H9 (cell line): ENCODE results near the gene MRPL57. TPM values are rescaled to one million over a fixed set of nuclear protein-coding genes. Genes with fewer than 3 reads are reported as not detected.

Source experiments
- DNase-seq: peaks from one replicate; pipeline ENCODE4 v3.0.0-alpha.2; 2017
- H2AFZ ChIP-seq: one replicate; pipeline ENCODE4 v1.6.1; 2013; ENCODE audit warnings: mild to moderate bottlenecking, low read length, control low read depth, moderate library complexity
- H2AK5ac ChIP-seq: 2 replicates; pipeline ENCODE4 v1.6.1; 2013; ENCODE audit warnings: low read length, control low read depth, mixed read lengths; ENCODE audit not compliant: insufficient read length
- H2BK120ac ChIP-seq: one replicate; pipeline ENCODE4 v1.6.1; 2013; ENCODE audit warnings: low read depth, mild to moderate bottlenecking, low read length, control low read depth, inconsistent platforms; ENCODE audit not compliant: poor library complexity, severe bottlenecking
- H2BK12ac ChIP-seq: 2 replicates; pipeline ENCODE4 v1.6.1; 2013; ENCODE audit warnings: low read length, control low read depth, mixed read lengths, low read depth; ENCODE audit not compliant: insufficient read length
- H2BK15ac ChIP-seq: 2 replicates; pipeline ENCODE4 v1.6.1; 2013; ENCODE audit warnings: low read depth, low read length, control low read depth
- H2BK20ac ChIP-seq: one replicate; pipeline ENCODE4 v1.6.1; 2013; ENCODE audit warnings: low read depth, mild to moderate bottlenecking, low read length, control low read depth, inconsistent platforms; ENCODE audit not compliant: poor library complexity, severe bottlenecking
- H2BK5ac ChIP-seq: 2 replicates; pipeline ENCODE4 v1.6.1; 2013; ENCODE audit warnings: low read length, control low read depth, mixed read lengths; ENCODE audit not compliant: insufficient read length
- H3K14ac ChIP-seq: 2 replicates; pipeline ENCODE4 v1.6.1; 2013; ENCODE audit warnings: low read length, control low read depth; ENCODE audit not compliant: insufficient read depth
- H3K18ac ChIP-seq: 2 replicates; pipeline ENCODE4 v1.6.1; 2013; ENCODE audit warnings: low read depth, mild to moderate bottlenecking, mixed read lengths, low read length, control low read depth; ENCODE audit not compliant: insufficient read length
- H3K23ac ChIP-seq: 2 replicates; pipeline ENCODE4 v1.6.1; 2013; ENCODE audit warnings: low read length, control low read depth, mixed read lengths, low read depth; ENCODE audit not compliant: insufficient read length
- H3K23me2 ChIP-seq: 2 replicates; pipeline ENCODE4 v1.6.1; 2013; ENCODE audit warnings: low read depth, mild to moderate bottlenecking, mixed read lengths, low read length, control low read depth; ENCODE audit not compliant: insufficient read length, poor library complexity, severe bottlenecking
- H3K27ac ChIP-seq: 2 replicates; pipeline ENCODE4 v1.5.1; 2013; ENCODE audit warnings: low read length, control low read depth, mixed read lengths, low read depth; ENCODE audit not compliant: insufficient read length
- H3K27me3 ChIP-seq: 2 replicates; pipeline ENCODE4 v1.6.1; 2013; ENCODE audit warnings: low read length, control low read depth, inconsistent platforms; ENCODE audit not compliant: insufficient read depth
- H3K4ac ChIP-seq: 2 replicates; pipeline ENCODE4 v1.6.1; 2013; ENCODE audit warnings: low read depth, mild to moderate bottlenecking, control low read depth, inconsistent platforms, low read length, moderate library complexity
- H3K4me1 ChIP-seq: 2 replicates; pipeline ENCODE4 v1.6.1; 2013; ENCODE audit warnings: low read length, control low read depth, inconsistent platforms; ENCODE audit not compliant: insufficient read depth
- H3K4me2 ChIP-seq: 2 replicates; pipeline ENCODE4 v1.6.1; 2013; ENCODE audit warnings: low read length, control low read depth, mixed read lengths; ENCODE audit not compliant: insufficient read length, insufficient read depth
- H3K56ac ChIP-seq: 2 replicates; pipeline ENCODE4 v1.6.1; 2013; ENCODE audit warnings: low read depth, mild to moderate bottlenecking, mixed read lengths, low read length, control low read depth; ENCODE audit not compliant: insufficient read length
- H3K79me1 ChIP-seq: 2 replicates; pipeline ENCODE4 v1.6.1; 2013; ENCODE audit warnings: low read depth, mild to moderate bottlenecking, moderate library complexity, low read length, control low read depth, inconsistent platforms; ENCODE audit not compliant: insufficient read depth, poor library complexity, severe bottlenecking
- H3K79me2 ChIP-seq: 2 replicates; pipeline ENCODE4 v1.6.1; 2013; ENCODE audit warnings: low read length, control low read depth, inconsistent platforms; ENCODE audit not compliant: insufficient read depth
- H3K9ac ChIP-seq: 2 replicates; pipeline ENCODE4 v1.6.1; 2013; ENCODE audit warnings: low read length, control low read depth, mixed read lengths; ENCODE audit not compliant: insufficient read length; ENCODE audit errors: extremely low read depth
- H3K9me3 ChIP-seq: one replicate; pipeline ENCODE4 v1.6.1; 2013; ENCODE audit warnings: low read depth, low read length, inconsistent platforms; ENCODE audit not compliant: control insufficient read depth
- H3T11ph ChIP-seq: one replicate; pipeline ENCODE4 v1.6.1; 2013; ENCODE audit warnings: mild to moderate bottlenecking, low read length, control low read depth, inconsistent platforms
- H4K20me1 ChIP-seq: one replicate; pipeline ENCODE4 v1.6.1; 2013; ENCODE audit not compliant: control insufficient read depth, insufficient read length, insufficient read depth
- H4K5ac ChIP-seq: 2 replicates; pipeline ENCODE4 v1.6.1; 2013; ENCODE audit warnings: low read depth, mild to moderate bottlenecking, mixed read lengths, low read length, control low read depth; ENCODE audit not compliant: insufficient read length
- H4K8ac ChIP-seq: replicated peaks from 2 replicates; pipeline ENCODE4 v1.6.1; 2013; ENCODE audit warnings: low read length, control low read depth, mixed read lengths, low read depth; ENCODE audit not compliant: insufficient read length
- H4K91ac ChIP-seq: 2 replicates; pipeline ENCODE4 v1.6.1; 2013; ENCODE audit warnings: low read depth, mild to moderate bottlenecking, moderate library complexity, mixed read lengths, low read length, control low read depth; ENCODE audit not compliant: insufficient read length
- H3K27ac Mint-ChIP-seq, 3 experiments: 2 replicates in 2 of 3; 3 replicates in 1 of 3; pipeline ENCODE4 v1.8.0; 2020 to 2021; ENCODE audit warnings: mixed read lengths in 3 of 3, mild to moderate bottlenecking in 1 of 3, moderate library complexity in 1 of 3
- H3K27me3 Mint-ChIP-seq: 2 replicates; pipeline ENCODE4 v1.8.0; 2021; ENCODE audit warnings: low read depth, mild to moderate bottlenecking, moderate library complexity, mixed read lengths
- H3K36me3 Mint-ChIP-seq, 3 experiments: 2 replicates in 2 of 3; 3 replicates in 1 of 3; pipeline ENCODE4 v1.8.0; 2020 to 2021; ENCODE audit warnings: low read depth in 3 of 3, mixed read lengths in 3 of 3; ENCODE audit not compliant: insufficient read depth in 1 of 3
- H3K4me1 Mint-ChIP-seq, 2 experiments: 2 replicates each; pipeline ENCODE4 v1.8.0; 2020; ENCODE audit warnings: mixed read lengths in 2 of 2
- H3K4me3 Mint-ChIP-seq, 2 experiments: 2 replicates in 1 of 2; 3 replicates in 1 of 2; pipeline ENCODE4 v1.8.0; 2020 to 2021; ENCODE audit warnings: mild to moderate bottlenecking in 2 of 2, mixed read lengths in 2 of 2, moderate library complexity in 1 of 2
- H3K9me3 Mint-ChIP-seq, 2 experiments: 2 replicates in 1 of 2; 3 replicates in 1 of 2; pipeline ENCODE4 v1.8.0; 2020; ENCODE audit warnings: mild to moderate bottlenecking in 2 of 2, mixed read lengths in 2 of 2, moderate library complexity in 1 of 2
- CTCF ChIP-seq: fragments of 200-600 bp; sonication (generic); conservative IDR thresholded peaks from 3 replicates; pipeline ENCODE4 v1.8.0; 2021; ENCODE audit warnings: antibody characterized with exemption, mild to moderate bottlenecking
- WGBS: extraction: QIAGEN DNeasy Blood & Tissue Kit; methylation state at CpG from one replicate; pipeline ENCODE4 v1.1.7; 2013; ENCODE audit warnings: missing lambda C conversion rate, low lambda C conversion rate, mixed read lengths; ENCODE audit not compliant: insufficient read length; ENCODE audit errors: extremely low coverage; 5-methylcytosine and 5-hydroxymethylcytosine counted together
- total RNA-seq: library from RNA; stranded (reverse); gene quantifications from 2 replicates; pipeline ENCODE4 v1.2.1, GENCODE V29; 2021

The MRPL57 gene
- total RNA-seq, 1 experiment from 2014 or later = 33.2 TPM

GRCh38 chr13:21137696-21138095 is 38.8 kb upstream of the MRPL57 start:
- Histone ChIP-seq H3T11ph (no peak overlapping the region), H4K8ac (no peak overlapping the region), H2BK20ac (no peak overlapping the region), H3K79me1 (no peaks in the 10 kb centered on the region), H2BK15ac (no peak overlapping the region), H3K27ac (no peak overlapping the region), H2BK5ac (no peak overlapping the region), H3K18ac (no peak overlapping the region), H2AFZ (no peak overlapping the region), H3K14ac (no peak overlapping the region), H4K91ac (no peak overlapping the region), H3K23me2 (no peaks in the 10 kb centered on the region), H3K23ac (no peak overlapping the region), H3K27me3 (no peaks in the 10 kb centered on the region), H3K4me1 (no peaks in the 10 kb centered on the region; the same call in 1 of the 2 replicates), H3K56ac (no peak overlapping the region), H3K9ac (no peak overlapping the region), H4K5ac (no peak overlapping the region), H2BK12ac (no peak overlapping the region), H2BK120ac (no peak overlapping the region), H3K4ac (no peak overlapping the region), H3K4me2 (no peak overlapping the region), H4K20me1 (no peaks in the 10 kb centered on the region), H3K9me3 (no peaks in the 10 kb centered on the region), H3K79me2 (peaks cover 15% of the 10 kb centered on the region; the same call in 1 of the 2 replicates), H2AK5ac (no peak overlapping the region)
- WGBS = no CpG with 5 or more reads among the region's 5 CpGs
- H3K4me1 Mint-ChIP-seq = peaks cover 17 to 31% of the 10 kb centered on the region in 2 experiments
- no peak for DNase-seq
- H3K27ac Mint-ChIP-seq = no peak overlapping the region
- H3K9me3 Mint-ChIP-seq = peaks cover 11 to 13% of the 10 kb centered on the region in 2 experiments
- no peak overlapping the region for H3K4me3 Mint-ChIP-seq
- H3K36me3 Mint-ChIP-seq = peaks cover 16 to 19% (median 17%) of the 10 kb centered on the region in 3 experiments
- no peaks in the 10 kb centered on the region for H3K27me3 Mint-ChIP-seq
- TF ChIP-seq CTCF = no peak
